Activated gamma-delta T cell treated with Interleukin-2 at 50 U/mL for 16 hours (primary cell): ENCODE results near the gene MSRB3.
"Not testable (repeated sequence)": the region's sequence is repeated elsewhere in the genome, so short reads cannot be mapped to it uniquely, and the experiment has no call there.

ENCODE experiments used
- DNase-seq: peaks from one replicate; pipeline ENCODE4 v3.0.0-alpha.2; 2020

Gene MSRB3

GRCh38 chr12:65407388-65408149 lies 129.1 kb downstream of the MSRB3 start:
- DNase-seq = no peak

DNA sequence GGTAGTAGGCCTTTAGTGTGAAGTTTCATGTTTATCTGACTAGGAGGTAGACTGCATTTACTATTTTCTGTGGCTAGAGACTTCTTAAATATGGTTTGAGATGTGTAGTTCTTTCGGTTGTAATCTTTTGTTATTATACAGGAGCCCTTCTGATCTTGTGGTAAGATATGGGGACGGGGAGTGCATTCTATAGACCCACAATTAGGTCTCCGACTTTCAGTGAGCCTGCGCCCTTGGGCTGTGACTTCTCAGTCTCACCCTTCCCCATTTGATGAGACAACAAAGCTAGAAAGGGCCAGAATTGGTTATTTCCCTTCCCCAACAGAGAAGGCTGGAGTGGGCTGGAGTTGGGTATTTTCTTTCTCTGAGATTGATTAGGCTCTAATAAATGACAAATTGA lies 130.0 kb downstream of the MSRB3 start:
- DNase-seq = no peak

- DNase-seq = no peak
These were observed 131.2 kb downstream of the MSRB3 start for GRCh38 chr12:65409726-65410125.

DNA sequence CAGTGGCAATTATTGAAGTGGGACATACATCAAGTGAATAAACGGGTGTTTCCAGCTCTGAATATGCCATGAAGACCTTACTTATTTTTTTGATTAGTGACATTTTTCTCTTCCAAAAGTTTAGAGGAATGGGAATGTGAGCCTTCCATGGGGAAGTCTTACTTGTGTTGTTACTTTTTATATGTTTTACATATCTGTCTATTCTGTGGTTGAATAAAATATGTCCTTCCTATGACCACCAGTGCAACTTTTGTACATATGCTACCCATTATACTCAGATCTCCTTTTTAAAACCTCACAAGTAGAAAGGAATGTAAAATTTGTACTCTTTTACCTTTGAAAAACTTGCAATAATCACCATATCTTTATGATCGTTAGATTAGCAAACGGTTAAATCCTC lies 132.7 kb downstream of the MSRB3 start:
- no peak for DNase-seq

- DNase-seq = no peak
These were observed 136.0 kb downstream of the MSRB3 start for GRCh38 chr12:65414526-65414925.

DNA sequence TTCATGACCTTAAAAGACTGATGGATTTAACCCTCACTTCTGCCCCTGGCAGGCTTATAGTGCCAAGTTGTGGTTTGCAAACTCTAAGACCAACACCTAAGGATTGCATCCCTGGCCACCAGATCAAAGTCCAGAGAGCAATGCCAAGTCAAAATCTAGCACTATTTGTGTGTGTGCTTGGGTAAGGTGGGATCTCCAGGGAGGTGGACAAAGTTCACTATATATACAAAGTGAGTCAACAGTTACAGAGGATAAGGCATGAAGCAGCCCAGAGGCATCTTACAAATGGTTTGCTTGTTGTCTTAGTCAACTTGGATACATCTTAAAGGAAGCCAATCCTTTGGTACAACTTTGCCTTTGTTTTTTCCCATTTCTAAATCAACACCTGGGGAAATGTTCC lies 137.3 kb downstream of the MSRB3 start:
- no peak for DNase-seq

DNA sequence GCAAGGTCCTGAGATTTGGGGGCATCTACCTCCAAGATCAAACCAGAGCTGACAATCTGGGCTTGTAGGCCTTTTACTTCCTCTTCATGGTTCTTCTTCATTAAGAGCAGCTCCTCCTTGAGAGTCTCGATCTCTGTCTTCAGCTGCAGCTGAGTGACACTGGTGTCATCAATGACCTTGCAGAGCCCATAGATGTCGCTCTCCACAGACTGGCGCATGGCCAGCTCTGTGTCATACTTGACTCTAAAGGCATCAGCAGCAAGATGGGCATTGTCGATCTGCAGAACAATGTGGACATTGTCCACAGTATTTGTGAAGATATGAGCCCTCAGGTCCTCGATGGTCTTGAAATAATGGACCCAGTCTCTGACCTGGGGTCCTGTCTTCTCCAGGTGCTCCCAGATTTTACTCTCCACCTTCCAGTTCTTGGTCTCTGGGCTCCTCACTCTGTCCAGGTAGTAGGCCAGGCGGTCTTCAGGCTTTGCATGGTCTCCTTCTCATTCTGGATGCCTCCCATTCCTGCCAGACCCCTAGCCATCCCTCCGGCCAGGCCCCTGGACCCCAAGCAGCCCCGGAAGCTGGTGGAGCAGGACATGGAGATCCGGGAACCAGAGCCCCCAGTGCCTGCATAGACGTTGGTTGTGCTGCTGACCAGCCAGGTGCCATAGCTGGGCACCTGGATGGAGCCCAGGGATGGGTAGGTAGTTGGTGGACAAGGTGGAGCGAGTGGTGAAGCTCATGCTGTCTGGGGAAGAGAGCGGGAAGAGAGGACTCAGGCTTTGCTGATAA lies 141.0 kb downstream of the MSRB3 start:
- DNase-seq = no peak

DNA sequence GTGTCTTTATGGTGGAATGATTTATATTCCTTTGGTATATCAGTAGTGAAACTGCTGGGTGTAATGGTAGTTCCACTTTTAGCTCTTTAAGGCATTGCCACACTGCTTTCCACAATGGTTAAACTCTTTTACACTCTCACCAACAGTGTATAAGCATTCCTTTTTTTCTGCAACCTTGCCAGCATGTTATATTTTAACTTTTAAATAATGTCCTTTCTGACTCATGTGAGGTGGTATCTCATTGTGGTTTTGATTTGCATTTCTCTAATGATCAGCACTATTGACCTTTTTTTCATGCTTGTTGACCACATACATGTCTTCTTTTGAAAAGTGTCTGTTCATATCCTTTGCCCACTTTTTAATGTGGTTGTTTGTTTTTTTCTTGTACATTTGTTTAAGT lies 142.5 kb downstream of the MSRB3 start:
- no peak for DNase-seq

- no peak for DNase-seq
These were observed 149.2 kb downstream of the MSRB3 start for GRCh38 chr12:65427646-65428045.

GRCh38 chr12:65430006-65430405 lies 151.5 kb downstream of the MSRB3 start:
- no peak for DNase-seq

DNA sequence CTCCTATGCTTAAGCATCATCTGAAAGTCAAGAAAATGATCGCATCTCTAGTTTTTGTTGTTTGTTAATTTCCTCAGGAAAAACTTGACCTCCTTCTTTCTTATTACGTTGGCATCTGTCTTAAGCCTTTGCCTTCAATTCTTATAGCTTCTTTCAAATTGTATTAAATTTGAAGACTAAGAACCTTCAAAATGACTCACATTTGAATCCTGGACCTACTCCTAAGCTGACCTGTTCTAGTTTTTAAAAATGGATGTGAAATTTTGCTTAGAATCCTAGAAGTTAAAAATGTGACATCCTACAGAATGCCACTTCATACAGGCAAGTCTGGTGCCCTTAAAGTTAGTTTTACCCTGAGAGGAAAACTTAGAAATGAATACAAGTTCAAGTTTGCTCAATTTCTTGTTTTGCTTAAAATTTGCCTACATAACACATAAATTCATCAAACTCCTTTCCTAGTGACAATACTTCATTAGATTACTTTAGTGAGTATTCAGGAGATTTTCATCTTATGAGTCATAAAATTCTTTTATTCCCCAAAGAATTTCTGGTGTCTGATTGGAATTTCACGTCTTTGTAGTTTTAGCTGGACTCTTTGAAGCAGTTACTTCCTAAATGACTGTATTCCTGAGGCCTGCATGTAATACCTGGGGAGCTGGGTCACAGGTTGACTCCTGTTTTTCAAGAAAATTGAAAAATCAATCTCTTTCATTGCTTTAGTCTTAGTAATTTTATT lies 152.3 kb downstream of the MSRB3 start:
- DNase-seq = no peak

DNA sequence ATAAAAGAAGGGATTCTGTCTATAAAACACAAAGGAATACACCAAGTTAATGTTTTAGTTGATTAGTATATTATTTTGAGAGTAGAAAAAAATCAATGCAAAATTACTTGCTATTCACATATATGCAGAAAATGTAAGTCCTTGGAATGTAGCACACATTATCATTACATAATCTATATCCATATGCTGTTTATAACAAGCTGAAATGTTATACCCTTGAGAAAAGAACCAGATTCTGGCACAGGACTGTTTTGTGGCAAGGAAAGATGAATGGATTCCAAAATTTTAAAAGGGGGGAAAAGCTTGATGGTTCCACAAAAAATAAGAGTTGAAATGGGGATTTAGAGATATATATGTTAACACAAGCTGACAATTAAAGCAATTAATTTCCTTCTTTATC lies 153.6 kb downstream of the MSRB3 start:
- DNase-seq = no peak

GRCh38 chr12:65432651-65433050 lies 154.2 kb downstream of the MSRB3 start:
- no peak for DNase-seq

GRCh38 chr12:65434737-65435136 lies 156.3 kb downstream of the MSRB3 start:
- no peak for DNase-seq

DNA sequence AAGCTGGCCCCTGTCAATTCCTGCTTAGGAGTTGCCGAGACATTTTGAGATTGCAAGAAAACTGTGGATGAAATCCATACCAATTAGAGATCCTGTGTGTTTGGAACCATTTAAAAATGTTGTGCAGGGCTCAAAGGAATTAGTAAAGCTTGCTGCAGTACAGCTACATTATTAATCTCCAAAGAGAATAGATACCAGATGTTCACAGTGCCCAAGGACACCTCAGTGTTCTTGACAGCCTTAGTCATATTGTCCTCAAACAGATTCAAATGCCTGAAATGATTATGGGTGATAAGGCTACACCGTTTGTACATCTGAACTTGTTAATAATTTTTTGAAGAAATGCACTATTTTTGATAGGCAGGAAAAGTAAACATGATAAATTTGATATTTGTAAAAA lies 164.6 kb downstream of the MSRB3 start:
- no peak for DNase-seq

- no peak for DNase-seq
These were observed 166.5 kb downstream of the MSRB3 start for GRCh38 chr12:65444996-65445395.

GRCh38 chr12:65446901-65447300 lies 168.4 kb downstream of the MSRB3 start:
- DNase-seq = no peak

- DNase-seq = no peak
These were observed 170.9 kb downstream of the MSRB3 start for GRCh38 chr12:65449400-65449799.

- no peak for DNase-seq
These were observed 172.1 kb downstream of the MSRB3 start for GRCh38 chr12:65450625-65451024.

DNA sequence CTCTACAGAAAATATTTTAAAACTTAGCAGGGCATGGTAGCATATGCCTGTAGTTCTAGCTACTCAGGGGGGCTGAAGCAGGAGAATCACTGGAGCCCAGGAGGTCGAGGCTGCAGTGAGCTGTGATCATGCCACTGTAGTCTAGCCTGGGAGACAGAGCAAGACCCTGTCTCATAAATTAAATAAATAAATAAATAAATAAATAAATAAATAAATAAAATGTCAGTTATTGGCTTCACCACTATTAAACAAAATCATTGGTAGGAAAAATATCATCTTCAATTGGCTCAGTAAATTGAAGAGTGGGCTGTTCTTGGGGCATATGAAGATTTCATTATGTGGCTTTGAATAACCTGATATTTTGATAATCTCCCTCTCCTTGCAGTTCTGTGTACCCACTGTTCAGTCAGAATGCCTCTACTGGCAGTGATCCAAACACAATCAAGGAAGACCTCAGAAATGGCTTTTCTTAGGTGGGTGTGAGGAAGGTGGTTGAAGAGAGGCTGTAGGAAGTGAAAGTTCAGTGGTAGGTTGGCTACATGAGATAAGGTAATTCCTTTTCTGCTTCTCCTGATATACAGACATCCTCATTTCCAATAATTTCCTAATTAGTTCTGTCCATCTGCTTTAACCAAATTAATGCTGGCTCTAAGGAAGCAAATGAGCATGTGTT lies 175.8 kb downstream of the MSRB3 start:
- DNase-seq = no peak

- not testable (repeated sequence) for DNase-seq
These were observed 178.9 kb downstream of the MSRB3 start for GRCh38 chr12:65457341-65457740.

GRCh38 chr12:65458718-65459117 lies 180.2 kb downstream of the MSRB3 start:
- no peak for DNase-seq

DNA sequence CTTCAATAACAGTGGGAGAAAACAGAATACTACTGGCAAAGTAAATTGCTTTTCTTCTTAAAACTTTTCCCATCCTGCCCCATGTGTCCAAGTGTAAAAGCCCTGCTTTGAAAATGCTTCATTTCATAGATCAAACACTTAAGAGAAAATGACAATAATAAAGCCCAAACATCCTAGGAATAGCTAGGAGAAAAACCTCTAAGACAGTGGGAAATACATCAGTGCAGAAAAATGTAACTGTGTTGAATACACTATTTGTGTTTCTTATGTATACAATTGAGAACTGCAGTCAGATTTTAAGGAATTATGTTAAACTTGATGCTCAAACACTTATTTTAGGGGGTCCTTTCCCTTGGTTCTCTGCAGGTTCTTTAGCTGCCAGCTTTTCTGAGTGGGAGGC lies 181.1 kb downstream of the MSRB3 start:
- DNase-seq = no peak
